NCI-H460 (cell line): ENCODE data around the gene COQ10A. TPM values are rescaled to one million over a fixed set of nuclear protein-coding genes. Genes with fewer than 3 reads are reported as not detected.
A peak's percentile ranks its signal among the peaks of the same experiment; 100 is the strongest.

Source experiments
- DNase-seq: peaks from one replicate; pipeline ENCODE4 v3.0.0-alpha.2; 2016; ENCODE audit warnings: low read depth; ENCODE audit errors: extremely low read depth
- polyA plus RNA-seq: library from polyadenylated mRNA; depleted of rRNA; stranded (reverse); fragments of >200 nt; gene quantifications from 2 replicates; pipeline ENCODE4 v1.2.3, GENCODE V29; 2014; cell fraction: nucleus; rRNA removed
- total RNA-seq: library from RNA; depleted of rRNA; stranded (reverse); fragments of >200 nt; shearing (Covaris generic); gene quantifications from 2 replicates; pipeline ENCODE4 v1.2.3, GENCODE V29; 2014; rRNA removed

The COQ10A gene
- total RNA-seq: 13.5 and 14.2 TPM in 2 replicates
- polyA plus RNA-seq: 27.8 and 31.0 TPM in 2 replicates

GRCh38 chr12:56266693-56267442 is at the start of gene COQ10A:
Gene COQ10A, plus strand, starts transcription at chr12:56266942. Its CDS starts 177 bp downstream, at chr12:56267119.
- peak; percentile 87 for DNase-seq

DNA sequence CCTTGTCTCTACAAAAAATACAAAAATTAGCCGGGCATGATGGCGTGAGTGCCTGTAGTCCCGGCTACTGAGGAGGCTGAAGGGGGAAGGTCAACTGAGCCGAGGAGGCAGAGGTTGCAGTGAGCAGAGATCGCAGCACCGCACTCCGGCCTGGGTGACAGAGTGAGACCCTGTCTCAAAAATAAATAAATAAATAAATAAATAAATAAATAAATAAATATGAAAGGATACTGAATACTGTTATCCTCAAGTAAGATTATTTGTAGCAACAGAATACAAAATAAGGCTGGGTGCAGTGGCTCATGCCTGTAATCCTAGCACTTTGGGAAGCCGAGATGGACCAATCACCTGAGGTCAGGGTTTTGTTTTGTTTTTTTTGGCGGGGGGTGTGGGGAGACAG is 46.9 kb upstream of the COQ10A start:
- no peak for DNase-seq

GRCh38 chr12:56220611-56221231 is 46.0 kb upstream of the COQ10A start:
- DNase-seq: no peak

DNA sequence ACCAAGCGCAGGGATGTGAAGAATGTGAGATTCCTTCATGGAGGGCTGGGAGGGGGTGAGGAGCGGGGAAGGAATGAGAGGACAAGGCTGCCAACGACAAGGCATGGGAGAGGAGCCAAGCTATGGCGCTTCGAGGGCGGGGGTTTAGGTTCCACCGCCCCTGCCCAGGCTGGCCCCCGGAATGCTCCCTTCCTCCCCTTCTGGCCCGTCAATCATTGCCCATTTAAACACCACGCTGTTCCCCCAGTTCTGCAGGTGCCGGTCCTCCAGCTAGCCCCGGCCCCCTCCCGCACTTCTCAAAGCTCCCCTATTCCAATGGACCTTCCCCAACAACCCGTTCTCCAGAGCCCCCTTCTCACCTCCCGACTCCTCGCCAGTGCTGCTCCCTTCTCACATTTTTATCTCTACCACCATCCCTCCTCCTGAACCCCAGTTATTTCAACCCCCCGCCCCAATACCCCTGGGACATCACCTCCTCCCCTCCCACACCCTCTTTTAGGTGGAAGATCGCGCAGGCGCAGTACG is 45.4 kb upstream of the COQ10A start:
- DNase-seq: no peak

DNA sequence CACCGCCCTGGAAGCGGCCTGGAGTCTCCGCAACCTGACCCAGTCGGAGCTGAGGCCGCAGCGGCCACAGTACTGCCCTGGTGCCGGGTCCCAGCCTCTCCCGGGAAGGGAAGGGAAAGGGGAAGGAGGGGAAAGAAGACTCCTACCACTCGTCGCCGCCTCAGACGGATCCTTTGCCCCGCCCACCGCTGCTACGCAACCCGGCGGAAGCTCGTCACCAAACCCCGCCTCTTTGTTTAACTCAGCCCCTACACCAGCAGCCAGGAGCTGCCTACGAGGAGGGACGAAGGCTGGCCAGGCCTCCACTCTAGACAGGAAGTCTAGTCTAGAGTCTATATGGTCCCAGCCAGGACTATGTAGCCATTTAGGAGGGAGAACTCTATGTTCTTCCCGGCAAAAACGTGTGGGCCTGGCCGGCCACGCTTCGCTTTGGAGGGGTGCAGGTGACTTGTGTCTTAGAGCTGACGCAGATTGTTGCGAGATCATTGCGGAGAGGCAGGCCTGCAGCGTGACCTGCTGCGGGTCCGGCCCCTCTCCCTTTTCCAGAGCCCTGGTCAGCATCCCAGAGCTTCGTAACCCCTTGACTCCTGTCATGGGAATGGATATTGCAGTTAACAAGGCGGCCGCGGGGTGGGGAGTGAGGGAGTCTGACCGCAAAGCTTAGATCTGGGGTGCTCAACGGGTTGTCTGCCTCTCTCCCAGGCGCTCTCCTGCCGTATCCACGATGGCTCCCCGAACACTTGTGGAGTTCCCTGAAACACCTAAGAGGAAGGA is 44.8 kb upstream of the COQ10A start, which contains the start of gene RNF41:
TSS of gene RNF41 (minus strand) at position 166 of the 774 bp plus-strand sequence. CDS start 7,875 bp downstream, outside the sequence.
- DNase-seq: peak; percentile 94

- DNase-seq: no peak
Measured at GRCh38 chr12:56222531-56222895, 44.2 kb upstream of the COQ10A start.

DNA sequence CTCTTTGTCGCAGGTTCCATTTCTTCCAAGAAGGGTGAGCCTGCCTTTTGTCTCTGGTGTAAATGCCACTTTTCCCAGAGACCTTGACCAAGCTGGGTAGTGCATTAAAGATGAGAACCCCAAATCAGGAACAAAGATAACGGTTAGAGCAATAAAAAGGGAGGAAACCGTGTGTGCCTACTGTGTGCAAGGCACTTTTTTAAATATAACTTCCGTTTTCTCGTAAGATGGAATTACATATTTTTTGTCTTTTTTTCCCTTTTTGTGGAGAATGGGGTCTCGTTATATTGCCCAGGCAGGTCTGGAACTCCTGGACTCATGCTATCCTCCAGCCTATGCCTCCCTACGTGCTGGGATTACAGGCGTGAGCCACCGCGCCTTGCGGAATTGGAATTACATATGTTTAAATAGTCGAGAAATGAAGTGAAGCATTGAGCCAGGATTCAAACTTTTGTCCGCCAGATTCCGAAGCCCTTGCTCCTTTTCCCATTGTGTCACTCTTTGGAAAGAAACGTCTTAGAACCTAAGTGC is 43.1 kb upstream of the COQ10A start:
- DNase-seq: no peak

- peak; percentile 98 for DNase-seq
Measured at GRCh38 chr12:56224102-56224701, 42.5 kb upstream of the COQ10A start, which contains the start of gene NABP2. Gene NABP2, plus strand, starts transcription at chr12:56224342. Its CDS starts 515 bp downstream, at chr12:56224857.

DNA sequence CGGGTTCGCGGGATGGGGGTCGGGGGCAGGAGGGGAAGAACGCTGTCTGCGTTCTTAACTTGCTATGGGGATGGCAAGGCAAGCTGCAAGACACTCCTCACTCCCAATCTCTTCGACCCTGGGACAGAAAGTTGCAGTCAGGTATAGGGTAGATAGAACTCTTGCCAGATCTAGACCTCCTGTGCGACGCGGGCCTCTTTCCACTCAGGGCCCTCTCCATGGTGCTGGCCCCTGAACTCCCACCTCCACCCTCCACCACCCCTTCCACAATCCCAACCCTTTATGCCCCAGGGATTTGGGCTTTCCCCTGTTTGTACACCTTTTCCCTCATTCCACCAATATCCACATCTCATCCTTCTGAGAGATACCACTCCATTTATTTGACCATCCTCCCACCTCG is 41.8 kb upstream of the COQ10A start:
- DNase-seq: no peak

- no peak for DNase-seq
Measured at GRCh38 chr12:56229082-56229481, 37.7 kb upstream of the COQ10A start.

DNA sequence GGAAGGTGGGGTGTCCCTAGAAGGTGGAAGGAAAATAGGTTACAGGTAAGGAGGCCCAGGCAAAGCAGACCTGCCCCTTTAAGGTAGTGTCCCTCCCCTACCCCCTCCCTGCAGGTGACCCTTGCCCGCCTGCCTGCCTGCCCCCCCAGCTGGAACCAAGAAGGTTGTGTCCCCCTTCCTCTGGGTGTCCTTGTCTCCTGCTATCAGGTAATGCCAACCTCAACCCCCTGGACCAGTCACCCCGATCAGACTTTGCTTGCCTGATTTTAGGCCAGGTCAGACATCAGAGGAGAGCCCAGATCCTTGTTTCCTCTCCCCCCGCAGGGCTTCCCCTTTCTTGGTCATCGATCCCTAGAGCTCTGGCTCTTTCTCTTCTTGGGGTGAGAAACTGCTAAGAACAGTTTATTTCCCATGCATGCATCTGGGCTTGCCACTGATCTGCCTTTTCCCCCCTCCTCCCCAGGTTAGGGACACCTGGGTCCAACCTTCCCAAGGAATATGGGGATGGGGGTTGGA is 36.8 kb upstream of the COQ10A start, which contains the start of gene SLC39A5:
TSS of gene SLC39A5 (plus strand) at position 136 of the 516 bp plus-strand sequence. CDS start 1,224 bp downstream, outside the sequence.
- DNase-seq: no peak

DNA sequence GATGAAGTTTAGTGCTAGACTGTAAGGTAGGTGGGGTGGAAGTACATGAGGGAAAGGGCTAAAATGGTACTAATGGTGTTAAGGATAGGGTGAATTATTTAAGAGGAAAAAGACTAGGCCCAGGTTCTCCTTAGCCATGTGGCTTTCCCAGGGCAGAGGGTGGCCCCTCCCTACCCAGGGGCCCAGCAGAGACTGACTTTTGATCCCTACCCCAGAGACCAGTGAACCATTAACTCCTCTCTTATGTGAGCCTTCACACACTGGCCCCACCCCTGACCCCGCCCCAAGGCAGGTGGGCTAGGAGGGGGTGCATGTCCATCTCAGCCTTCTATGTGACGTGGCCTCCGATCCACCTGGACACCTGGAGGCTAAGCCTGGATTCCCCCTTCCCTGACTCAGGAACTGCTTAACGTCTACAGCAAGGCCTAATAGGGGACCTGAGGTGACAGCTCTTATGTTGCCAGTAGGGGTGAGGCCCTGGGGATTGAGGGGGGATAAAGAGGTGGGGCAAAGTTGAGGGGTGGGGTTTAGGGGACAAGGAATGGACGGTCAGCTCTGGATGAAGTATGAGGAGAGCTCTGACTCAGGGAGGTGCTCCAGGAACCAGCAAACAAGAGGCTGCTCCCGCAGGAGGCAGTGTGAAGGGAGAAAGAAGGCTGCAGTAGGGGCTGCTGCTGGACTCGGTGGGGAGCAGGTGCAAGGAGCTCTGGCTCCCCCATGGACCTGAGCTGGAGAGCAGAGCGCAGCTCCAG is 36.1 kb upstream of the COQ10A start:
- DNase-seq: no peak

GRCh38 chr12:56231184-56231582 is 35.6 kb upstream of the COQ10A start:
- DNase-seq: no peak

DNA sequence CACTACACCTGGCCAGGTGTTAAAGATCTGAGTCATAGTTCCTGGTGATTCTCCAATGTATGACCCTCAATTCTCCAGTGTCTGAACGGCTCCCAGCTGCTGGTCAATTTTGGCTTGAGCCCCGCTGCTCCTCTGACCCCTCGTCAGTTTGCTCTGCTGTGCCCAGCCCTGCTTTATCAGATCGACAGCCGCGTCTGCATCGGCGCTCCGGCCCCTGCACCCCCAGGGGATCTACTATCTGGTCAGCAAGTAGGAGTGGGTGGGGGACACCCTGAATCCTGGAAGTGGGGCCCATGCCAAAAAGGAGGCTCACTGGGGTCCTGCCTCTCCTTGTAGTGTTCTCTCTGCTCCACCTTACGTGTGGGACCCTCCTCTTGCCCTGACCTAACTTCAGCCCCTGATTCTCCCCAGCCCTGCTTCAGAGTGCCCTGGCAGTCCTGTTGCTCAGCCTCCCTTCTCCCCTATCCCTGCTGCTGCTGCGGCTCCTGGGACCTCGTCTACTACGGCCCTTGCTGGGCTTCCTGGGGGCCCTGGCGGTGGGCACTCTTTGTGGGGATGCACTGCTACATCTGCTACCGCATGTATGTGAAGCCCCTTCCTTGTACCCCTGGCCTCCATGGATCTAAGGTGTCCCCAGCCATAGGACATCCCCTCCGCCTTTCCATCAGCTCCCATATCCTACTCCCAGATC is 31.9 kb upstream of the COQ10A start:
- DNase-seq: no peak

DNA sequence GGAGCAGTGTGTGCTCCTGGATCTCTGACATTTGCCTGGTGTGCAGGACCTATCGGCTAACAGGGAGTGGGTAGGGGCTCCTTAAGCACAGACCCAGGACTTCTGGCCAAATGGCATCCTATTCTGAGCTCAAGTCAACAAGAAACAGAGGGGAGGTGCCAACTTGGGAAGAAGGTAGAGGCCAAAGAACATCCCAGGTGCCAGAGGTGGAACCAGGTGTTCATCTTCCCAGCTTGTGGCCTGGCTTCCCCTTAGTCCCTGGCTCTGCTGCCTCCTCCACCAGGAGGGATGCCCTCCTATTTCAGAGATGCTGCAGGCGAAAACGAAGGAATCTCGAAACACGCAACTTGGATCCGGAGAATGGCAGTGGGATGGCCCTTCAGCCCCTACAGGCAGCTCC is 30.7 kb upstream of the COQ10A start:
- no peak for DNase-seq

DNA sequence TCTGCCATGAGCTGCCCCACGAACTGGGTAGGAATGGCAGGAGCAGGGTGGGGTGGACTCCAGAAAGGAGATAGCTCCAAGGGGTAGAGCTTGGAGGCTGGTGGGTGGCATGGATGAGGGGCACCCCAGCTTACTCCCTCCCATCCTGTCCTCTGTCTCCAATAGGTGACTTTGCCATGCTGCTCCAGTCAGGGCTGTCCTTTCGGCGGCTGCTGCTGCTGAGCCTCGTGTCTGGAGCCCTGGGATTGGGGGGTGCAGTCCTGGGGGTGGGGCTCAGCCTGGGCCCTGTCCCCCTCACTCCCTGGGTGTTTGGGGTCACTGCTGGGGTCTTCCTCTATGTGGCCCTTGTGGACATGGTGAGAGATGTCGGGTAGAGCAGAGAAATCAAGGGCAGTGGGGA is 29.8 kb upstream of the COQ10A start:
- DNase-seq: no peak

- no peak for DNase-seq
Measured at GRCh38 chr12:56237552-56237951, 29.2 kb upstream of the COQ10A start.

DNA sequence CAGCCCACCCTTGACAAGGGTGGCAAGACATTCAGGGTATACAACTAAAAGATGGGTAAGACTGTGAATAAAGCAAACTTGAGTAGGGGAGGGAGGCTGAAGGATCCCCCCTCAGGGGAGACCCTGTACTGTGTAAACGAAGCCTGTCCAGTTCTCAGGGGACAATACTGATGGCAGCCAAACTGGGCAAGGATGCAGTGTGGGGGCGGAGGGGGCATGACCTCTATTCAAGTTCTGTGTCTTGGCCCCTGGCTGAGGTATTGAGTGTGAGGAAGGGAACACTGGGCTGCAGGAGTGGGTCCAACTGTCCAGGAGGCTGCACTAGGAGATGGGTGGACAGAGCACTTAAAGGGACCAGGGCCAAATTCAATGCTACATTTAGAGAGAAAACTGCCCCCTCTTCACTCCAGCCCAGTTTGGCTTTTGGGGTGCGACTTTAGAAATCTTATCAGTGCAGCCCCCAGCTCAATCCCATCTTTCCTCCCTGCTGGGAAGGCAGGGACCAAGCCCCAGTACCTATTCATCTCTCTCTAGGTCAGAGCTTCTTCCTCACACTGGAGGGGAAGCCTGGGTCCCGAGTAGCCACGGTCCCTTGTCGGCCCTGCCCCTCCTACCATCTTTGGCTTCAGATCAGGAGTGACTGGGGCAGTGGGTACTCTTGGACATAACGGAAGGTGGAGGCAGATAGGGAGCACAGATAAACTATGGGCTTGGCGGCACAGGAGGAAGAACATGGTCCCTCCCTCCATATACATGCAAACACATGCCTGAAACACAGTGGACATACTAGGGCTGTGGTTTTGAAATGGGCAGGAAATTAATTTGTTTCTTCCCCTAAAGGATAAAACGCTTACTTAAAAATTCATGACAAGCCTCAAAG is 25.1 kb upstream of the COQ10A start:
- DNase-seq: no peak
